OCI-LY1 (cell line): ENCODE results near the gene BRD3OS.

ENCODE experiments used
- H2AFZ ChIP-seq: fragments of 200-600 bp; sonication (generic), shearing (Covaris generic); 2 replicates; pipeline ENCODE4 v1.6.0; 2014; ENCODE audit warnings: antibody characterized with exemption, mild to moderate bottlenecking, low read length
- H3F3A ChIP-seq: fragments of 200-600 bp; sonication (generic), shearing (Covaris generic); 2 replicates; pipeline ENCODE4 v1.6.0; 2014; ENCODE audit warnings: mild to moderate bottlenecking, antibody characterized with exemption, low read length, moderate library complexity; ENCODE audit not compliant: insufficient read depth
- H3K27ac ChIP-seq: fragments of 200-600 bp; sonication (generic); 2 replicates; pipeline ENCODE4 v1.5.1; 2014; ENCODE audit warnings: low read length, mixed run types, mild to moderate bottlenecking, low read depth; ENCODE audit not compliant: poor library complexity, severe bottlenecking
- H3K27me3 ChIP-seq: fragments of 200-600 bp; sonication (generic); 2 replicates; pipeline ENCODE4 v1.6.0; 2014; ENCODE audit warnings: antibody characterized with exemption, mild to moderate bottlenecking, low read length, moderate library complexity; ENCODE audit not compliant: insufficient read depth
- H3K36me3 ChIP-seq: fragments of 200-600 bp; sonication (generic); 2 replicates; pipeline ENCODE4 v1.6.1; 2014; ENCODE audit warnings: mild to moderate bottlenecking, antibody characterized with exemption, low read length, moderate library complexity, mixed read lengths; ENCODE audit not compliant: insufficient read depth
- H3K4me1 ChIP-seq: fragments of 200-600 bp; sonication (generic); 2 replicates; pipeline ENCODE4 v1.5.1; 2014; ENCODE audit warnings: mild to moderate bottlenecking, low read length, moderate library complexity; ENCODE audit not compliant: insufficient read depth, severe bottlenecking
- H3K4me2 ChIP-seq: fragments of 200-600 bp; sonication (generic), shearing (Covaris generic); 2 replicates; pipeline ENCODE4 v1.6.1; 2014; ENCODE audit warnings: low read length
- H3K4me3 ChIP-seq: fragments of 200-600 bp; sonication (generic); 2 replicates; pipeline ENCODE4 v1.5.1; 2014; ENCODE audit warnings: low read length, low read depth, mild to moderate bottlenecking, mixed read lengths; ENCODE audit not compliant: poor library complexity, severe bottlenecking
- H3K79me2 ChIP-seq: fragments of 200-600 bp; shearing (Covaris generic); 2 replicates; pipeline ENCODE4 v1.6.1; 2016; ENCODE audit warnings: mixed run types, low read length, mixed read lengths; ENCODE audit not compliant: insufficient read depth
- H3K9ac ChIP-seq: fragments of 200-600 bp; sonication (generic), shearing (Covaris generic); 2 replicates; pipeline ENCODE4 v1.6.1; 2014; ENCODE audit warnings: mild to moderate bottlenecking, low read length, mixed read lengths
- H3K9me2 ChIP-seq: fragments of 200-600 bp; sonication (generic), shearing (Covaris generic); 2 replicates; pipeline ENCODE4 v1.6.1; 2014; ENCODE audit warnings: low read depth, mild to moderate bottlenecking, low read length, mixed read lengths
- H3K9me3 ChIP-seq: fragments of 200-600 bp; shearing (Covaris generic); 2 replicates; pipeline ENCODE4 v1.6.1; 2014; ENCODE audit warnings: low read length, mixed read lengths
- H4K20me1 ChIP-seq: fragments of 200-600 bp; sonication (generic), shearing (Covaris generic); 2 replicates; pipeline ENCODE4 v1.6.0; 2016; ENCODE audit warnings: mild to moderate bottlenecking, low read length; ENCODE audit not compliant: insufficient read depth
- CTCF ChIP-seq: fragments of 200-600 bp; sonication (generic), shearing (Covaris generic); IDR thresholded peaks from 2 replicates; pipeline ENCODE4 v1.5.1; 2017; ENCODE audit warnings: mild to moderate bottlenecking, antibody characterized with exemption, low read length, moderate library complexity, mixed read lengths
- EZH2 ChIP-seq: fragments of 200-600 bp; sonication (generic), shearing (Covaris generic); IDR thresholded peaks from 2 replicates; pipeline ENCODE4 v1.8.0; 2017; ENCODE audit warnings: borderline replicate concordance, mixed run types, mild to moderate bottlenecking, antibody characterized with exemption, low read length, moderate library complexity, mixed read lengths

The BRD3OS gene

GRCh38 chr9:134027561-134027960 is 2.3 kb downstream of the BRD3OS start:
- Histone ChIP-seq H2AFZ (no peak overlapping the region), H3K79me2 (no peaks in the 10 kb centered on the region), H3K9me2 (no peaks in the 10 kb centered on the region), H4K20me1 (no peaks in the 10 kb centered on the region), H3K9ac (no peak overlapping the region), H3K36me3 (peaks cover 14% of the 10 kb centered on the region; the same call in 1 of the 2 replicates), H3K4me2 (no peak overlapping the region), H3K4me1 (peaks cover 7% of the 10 kb centered on the region), H3K27ac (no peak overlapping the region), H3K27me3 (no peaks in the 10 kb centered on the region), H3K4me3 (no peak overlapping the region), H3F3A (no peaks in the 10 kb centered on the region), H3K9me3 (no peaks in the 10 kb centered on the region)
- TF ChIP-seq EZH2 (no peak), CTCF (no peak)

DNA sequence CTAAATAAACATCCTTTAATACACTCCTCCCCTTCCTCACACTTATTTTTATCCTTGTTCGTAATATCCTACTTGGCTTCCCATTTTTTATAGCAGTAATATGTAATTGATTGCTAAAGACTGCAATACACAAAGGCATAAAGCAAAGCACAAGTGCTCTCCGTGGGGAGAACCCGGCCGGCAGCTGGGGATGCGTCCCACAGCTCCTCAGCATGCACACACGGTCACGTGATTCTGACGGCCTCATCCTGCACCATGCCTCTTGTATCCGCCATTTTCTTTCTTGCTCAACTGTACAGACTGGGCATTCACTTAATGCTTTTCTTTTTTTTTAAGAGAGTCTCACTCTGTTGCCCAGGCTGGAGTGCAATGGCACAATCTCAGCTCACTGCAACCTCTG is 2.8 kb downstream of the BRD3OS start:
- Histone ChIP-seq H3K4me3 (no peak overlapping the region), H3K4me2 (no peak overlapping the region), H3K9ac (no peak overlapping the region), H3F3A (no peaks in the 10 kb centered on the region), H3K36me3 (peaks cover 17% of the 10 kb centered on the region), H3K79me2 (no peaks in the 10 kb centered on the region), H3K9me3 (no peaks in the 10 kb centered on the region), H2AFZ (no peak overlapping the region), H3K27ac (no peak overlapping the region), H3K9me2 (no peaks in the 10 kb centered on the region), H4K20me1 (no peaks in the 10 kb centered on the region), H3K27me3 (no peaks in the 10 kb centered on the region), H3K4me1 (peaks cover 7% of the 10 kb centered on the region)
- TF ChIP-seq EZH2 (no peak), CTCF (no peak)

- H2AFZ ChIP-seq, result no peak overlapping the region
- peaks cover 7% of the 10 kb centered on the region for H3K4me1 ChIP-seq
- no peak overlapping the region for H3K4me3 ChIP-seq
- H3K4me2 ChIP-seq, result no peak overlapping the region
- TF ChIP-seq EZH2 (no peak), CTCF (no peak)
- no peaks in the 10 kb centered on the region for H3K9me2 ChIP-seq
- no peaks in the 10 kb centered on the region for H3K9me3 ChIP-seq
- no peaks in the 10 kb centered on the region for H3K27me3 ChIP-seq
- no peaks in the 10 kb centered on the region for H3F3A ChIP-seq
- no peak overlapping the region for H3K27ac ChIP-seq
- no peaks in the 10 kb centered on the region for H3K79me2 ChIP-seq
- peaks cover 23% of the 10 kb centered on the region for H3K36me3 ChIP-seq
- H4K20me1 ChIP-seq, result no peaks in the 10 kb centered on the region
- H3K9ac ChIP-seq, result no peak overlapping the region
Measured at GRCh38 chr9:134028575-134029247, 3.4 kb downstream of the BRD3OS start.
